GM18507 (cell line): Measurements from ENCODE around the gene FAM89A.
"Not testable (repeated sequence)": the region's sequence is repeated elsewhere in the genome, so short reads cannot be mapped to it uniquely, and the experiment has no call there.

Experiments used
- DNase-seq: peaks from one replicate; pipeline ENCODE4 v3.0.0; 2011; ENCODE audit warnings: low read depth; ENCODE audit not compliant: insufficient read length; ENCODE audit errors: extremely low spot score
- FAIRE-seq: peaks from 2 replicates; lab custom pipeline; 2011; peaks lifted over from hg19 to GRCh38; lab: Jason Lieb, UNC

The FAM89A gene

GRCh38 chr1:231058416-231059109 lies 18.5 kb upstream of the FAM89A start:
- DNase-seq (no peak), FAIRE-seq (peak; percentile 5)

- DNase-seq: no peak
- no peak for FAIRE-seq
Measured at GRCh38 chr1:231057410-231057809, 17.4 kb upstream of the FAM89A start.

- FAIRE-seq (no peak), DNase-seq (no peak)
Measured at GRCh38 chr1:231055271-231055670, 15.2 kb upstream of the FAM89A start.

- DNase-seq (no peak), FAIRE-seq (peak; percentile 73)
Measured at GRCh38 chr1:231053493-231054162, 13.6 kb upstream of the FAM89A start.

DNA sequence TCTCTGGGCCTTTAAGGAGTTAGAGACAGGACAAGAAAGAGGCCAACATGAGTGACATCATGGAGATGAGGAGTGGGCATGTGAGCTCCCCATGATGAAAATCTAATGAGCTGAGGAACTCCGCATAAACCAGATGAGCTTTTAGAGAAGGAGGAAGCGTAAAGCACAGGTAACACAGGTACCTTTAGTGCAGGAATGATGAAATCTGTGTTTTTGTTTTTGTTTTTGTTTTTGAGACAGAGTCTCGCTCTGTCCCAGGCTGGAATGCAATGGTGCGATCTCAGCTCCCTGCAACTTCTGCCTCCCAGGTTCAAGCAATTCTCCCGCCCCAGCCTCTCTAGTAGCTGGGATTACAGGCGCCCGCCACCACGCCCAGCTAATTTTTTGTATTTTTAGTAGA lies 12.7 kb upstream of the FAM89A start:
- DNase-seq (no peak), FAIRE-seq (no peak)

GRCh38 chr1:231050932-231051331 lies 10.9 kb upstream of the FAM89A start:
- not testable (repeated sequence) for DNase-seq, FAIRE-seq

DNA sequence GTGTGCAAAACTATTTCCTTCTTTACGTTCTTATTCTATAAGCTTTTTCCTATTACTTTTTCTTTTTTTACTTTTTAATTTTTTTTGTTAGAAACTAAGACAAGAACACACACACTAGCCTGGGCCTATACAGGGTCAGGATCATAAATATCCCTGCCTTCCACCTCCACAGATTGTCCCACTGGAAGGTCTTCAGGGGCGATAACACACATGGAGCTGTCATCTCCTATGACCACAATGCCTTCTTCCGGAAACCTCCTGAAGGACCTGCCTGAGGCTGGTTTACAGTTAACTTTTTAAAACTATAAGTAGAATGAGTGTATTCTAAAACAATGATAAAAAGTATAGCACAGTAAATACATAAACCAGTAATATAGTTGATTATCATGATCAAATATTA lies 10.3 kb upstream of the FAM89A start:
- FAIRE-seq (no peak), DNase-seq (no peak)

DNA sequence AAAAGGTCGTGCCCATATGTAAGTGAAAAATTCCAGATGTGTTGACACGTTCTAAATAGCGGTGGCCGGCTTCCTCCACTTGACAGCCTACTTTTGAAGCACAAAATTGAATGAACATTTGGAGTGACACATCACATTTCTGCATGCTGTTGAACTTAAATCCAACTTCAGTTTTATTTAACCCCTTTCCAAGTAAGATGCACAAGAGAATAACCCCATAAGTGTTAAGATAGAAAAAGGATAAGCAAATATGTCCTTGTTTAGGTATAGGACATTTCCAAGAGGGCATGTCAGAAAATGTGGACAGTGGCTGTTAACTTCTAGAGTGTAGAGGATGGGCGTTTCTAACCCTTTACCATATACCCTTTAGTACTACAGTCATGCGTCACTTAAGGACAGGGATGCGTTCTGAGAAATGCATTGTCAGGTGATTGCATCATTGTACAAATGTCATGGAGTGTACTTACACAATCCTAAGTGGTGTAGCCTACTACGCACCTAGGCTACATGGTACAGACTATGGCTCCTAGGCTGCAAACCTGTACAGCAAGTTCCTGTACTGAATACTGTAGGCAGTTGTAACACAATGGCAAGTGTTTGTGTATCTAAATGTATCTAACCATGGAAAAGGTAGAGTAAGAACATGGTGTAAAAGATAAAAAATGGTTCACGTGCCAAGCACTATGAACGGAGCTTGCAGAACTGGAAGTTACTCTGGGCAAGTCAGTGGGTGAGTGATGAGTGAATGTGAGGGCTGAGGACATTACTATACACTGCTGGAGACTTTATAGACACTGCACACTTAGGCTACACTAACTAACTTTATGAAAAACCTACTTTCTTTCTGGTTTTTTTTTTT lies 9.3 kb upstream of the FAM89A start:
- DNase-seq: no peak
- FAIRE-seq: no peak

- not testable (repeated sequence) for FAIRE-seq, DNase-seq
Measured at GRCh38 chr1:231048419-231048818, 8.4 kb upstream of the FAM89A start.

- not testable (repeated sequence) for DNase-seq, FAIRE-seq
Measured at GRCh38 chr1:231047529-231047928, 7.5 kb upstream of the FAM89A start.

DNA sequence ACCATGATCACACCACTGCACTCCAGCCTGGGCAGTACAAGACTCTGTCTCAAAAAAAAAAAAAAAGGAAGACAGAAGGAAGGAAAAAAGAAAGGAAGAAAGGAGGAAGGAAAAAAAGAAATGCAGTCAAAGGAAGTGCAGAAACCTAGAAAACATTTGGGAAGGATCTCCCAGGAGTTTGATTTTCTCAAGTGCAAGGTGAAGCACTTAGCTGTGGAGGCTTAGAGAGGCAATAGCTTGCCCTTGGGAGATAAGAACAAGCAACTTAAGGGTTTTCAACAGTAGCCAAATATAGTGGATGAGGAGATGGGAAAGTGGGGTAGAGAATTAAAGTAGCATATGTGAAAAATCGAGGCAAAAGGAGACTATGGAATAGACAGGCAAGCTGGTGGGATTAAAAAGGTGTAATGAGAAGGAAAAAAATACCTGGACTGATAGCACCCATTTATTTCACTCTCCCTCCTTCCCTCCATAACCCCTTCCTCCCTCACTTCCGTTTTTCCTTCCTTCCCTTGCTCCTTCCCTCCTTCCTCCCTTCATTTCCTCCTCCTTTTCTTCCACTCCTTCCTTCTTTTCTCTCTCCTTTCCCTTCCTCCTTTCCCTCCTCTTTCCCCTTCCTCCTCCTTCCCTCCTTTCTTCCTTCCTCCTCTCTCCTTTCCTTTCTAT lies 6.8 kb upstream of the FAM89A start:
- FAIRE-seq (no peak), DNase-seq (no peak)

DNA sequence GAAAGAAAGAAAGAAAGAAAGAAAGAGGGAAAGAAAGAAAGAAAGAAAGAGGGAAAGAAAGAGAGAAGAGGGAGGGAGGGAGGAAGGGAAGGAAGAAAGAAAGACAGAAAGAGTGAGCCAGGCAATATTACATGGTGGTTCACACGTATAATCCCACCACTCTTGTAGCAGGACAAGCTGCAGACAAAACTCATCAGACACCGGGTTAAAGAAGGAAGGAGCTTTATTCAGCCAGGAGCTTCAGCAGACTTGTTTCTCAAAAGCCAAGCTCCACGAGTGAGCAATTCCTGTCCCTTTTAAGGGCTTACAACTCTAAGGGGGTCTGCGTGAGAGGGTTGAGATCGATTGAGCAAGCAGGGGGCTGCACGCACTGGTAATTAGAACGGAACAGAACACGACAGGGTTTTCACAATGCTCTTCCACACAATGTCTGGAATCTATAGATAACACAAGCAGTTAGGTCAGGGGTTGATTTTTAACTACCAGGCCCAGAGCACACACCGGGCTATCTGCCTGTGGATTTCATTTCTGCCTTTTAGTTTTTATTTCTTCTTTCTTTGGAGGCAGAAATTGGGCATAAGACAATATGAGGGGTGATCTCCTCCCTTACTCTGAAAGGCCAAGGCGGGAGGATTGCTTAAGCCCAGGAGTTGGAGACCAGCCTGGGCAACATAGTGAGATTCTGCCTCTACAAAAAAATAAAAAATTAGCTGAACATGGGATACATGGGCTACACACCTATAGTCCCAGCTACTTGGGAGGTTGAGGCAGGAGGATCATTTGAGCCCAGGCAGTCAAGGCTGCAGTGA lies 6.1 kb upstream of the FAM89A start:
- FAIRE-seq, DNase-seq: not testable (repeated sequence)

DNA sequence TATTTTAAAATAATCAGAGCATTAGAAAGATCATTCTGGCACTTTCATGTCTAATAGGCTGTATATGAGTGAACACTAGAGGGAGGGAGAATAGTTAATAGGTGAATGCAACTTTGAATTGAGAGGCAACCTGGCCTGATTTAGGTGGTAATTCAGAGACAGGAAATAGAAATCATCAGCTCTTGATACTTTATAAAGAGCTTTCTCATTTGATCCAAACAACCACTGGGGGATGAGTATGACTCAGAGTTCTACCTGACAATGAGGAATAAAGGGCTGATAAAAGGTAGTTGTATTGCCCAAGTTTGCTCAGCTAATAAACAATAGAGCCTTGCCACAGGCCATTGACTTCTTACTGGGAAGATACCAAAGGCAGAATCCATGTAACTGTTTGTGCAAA lies 5.2 kb upstream of the FAM89A start:
- FAIRE-seq (no peak), DNase-seq (no peak)

DNA sequence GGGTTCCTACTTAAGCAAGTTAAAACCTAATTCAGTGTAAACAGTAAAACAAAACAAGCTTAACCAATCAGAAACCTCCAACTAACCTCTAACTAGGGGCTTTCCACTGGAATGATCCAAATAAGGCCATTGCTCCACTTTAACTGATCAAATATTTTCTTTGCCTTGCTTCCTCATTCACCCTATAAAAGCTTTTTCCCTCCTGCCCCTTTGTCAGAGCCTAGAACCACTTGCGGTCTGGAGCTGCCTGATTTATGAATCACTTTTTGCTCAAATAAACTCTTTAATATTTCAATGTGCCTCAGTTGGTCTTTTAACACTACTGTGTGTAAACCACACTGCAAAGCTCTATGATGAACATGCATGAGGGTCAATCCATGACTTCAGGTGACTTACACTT lies 4.5 kb upstream of the FAM89A start:
- FAIRE-seq: no peak
- DNase-seq: no peak

DNA sequence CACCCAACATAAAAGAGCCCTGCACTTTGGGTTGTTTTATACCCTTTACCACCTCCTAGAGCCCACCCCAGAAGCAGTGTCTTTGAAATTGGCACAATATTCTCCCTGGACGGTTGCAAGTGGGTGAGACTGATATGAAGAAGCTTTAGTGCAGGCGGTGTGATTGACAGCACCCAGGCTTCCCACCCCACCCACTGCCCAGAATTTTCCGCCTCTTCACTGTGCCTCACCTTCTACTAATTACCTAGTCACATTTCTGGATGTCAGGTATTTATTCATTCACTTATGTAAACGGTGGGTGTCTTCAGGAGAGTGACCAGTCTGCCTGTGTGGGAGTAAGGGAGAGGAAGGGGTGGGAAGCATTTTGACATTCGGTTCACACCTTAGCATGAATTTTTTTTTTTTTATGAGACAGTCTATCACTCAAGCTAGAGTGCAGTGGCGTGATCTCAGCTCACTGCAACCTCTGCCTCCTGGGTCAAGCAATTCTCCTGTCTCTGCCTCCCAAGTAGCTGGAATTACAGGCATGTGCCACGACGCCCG lies 1.7 kb upstream of the FAM89A start:
- no peak for FAIRE-seq

DNA sequence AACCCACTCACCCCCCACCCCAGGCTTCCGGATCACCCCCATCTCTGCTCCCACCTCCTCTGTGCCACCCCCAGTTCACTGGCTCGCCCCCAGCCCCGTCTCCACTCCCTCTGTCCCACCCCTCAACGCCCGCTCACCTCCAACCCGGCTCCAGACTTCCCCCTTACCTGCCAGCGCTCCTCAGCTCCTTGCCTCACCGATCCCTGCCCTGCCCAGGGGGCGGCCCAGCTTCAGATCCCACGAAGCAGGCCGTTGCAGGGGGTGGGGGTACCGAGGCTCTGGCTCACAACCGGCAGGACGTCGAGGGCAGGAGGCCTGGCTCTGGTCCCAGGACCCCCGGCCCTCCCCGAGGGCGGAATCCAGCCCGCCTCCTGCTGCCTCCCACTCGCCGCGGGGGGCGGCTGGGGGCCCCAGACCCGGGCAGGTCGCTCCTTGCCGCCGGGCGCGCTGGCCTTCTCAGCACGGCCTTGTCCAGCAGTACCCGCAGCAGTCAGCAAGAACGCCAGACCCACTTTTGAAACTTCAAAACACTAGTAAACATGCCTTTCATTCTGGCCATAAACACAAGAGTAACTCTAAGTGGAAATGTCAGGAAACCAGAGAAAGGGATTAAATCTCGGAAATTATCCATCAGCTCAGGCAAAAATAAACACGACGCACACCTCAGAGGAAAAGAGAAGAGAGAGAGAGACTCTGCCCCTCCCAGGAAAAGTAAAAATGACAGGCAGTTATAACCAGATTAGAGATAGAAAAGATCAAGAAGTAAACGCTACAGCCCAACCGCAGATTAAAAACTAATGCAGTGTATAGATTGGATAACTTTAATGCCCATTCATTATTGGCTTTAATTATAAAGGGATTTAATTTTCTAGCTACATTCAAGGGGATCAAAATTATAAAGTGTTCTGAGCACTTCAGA lies 1.0 kb upstream of the FAM89A start:
- no peak for FAIRE-seq
- DNase-seq: no peak

More for the DNA sequence above, 1.7 kb upstream of the FAM89A start:
- DNase-seq: no peak

DNA sequence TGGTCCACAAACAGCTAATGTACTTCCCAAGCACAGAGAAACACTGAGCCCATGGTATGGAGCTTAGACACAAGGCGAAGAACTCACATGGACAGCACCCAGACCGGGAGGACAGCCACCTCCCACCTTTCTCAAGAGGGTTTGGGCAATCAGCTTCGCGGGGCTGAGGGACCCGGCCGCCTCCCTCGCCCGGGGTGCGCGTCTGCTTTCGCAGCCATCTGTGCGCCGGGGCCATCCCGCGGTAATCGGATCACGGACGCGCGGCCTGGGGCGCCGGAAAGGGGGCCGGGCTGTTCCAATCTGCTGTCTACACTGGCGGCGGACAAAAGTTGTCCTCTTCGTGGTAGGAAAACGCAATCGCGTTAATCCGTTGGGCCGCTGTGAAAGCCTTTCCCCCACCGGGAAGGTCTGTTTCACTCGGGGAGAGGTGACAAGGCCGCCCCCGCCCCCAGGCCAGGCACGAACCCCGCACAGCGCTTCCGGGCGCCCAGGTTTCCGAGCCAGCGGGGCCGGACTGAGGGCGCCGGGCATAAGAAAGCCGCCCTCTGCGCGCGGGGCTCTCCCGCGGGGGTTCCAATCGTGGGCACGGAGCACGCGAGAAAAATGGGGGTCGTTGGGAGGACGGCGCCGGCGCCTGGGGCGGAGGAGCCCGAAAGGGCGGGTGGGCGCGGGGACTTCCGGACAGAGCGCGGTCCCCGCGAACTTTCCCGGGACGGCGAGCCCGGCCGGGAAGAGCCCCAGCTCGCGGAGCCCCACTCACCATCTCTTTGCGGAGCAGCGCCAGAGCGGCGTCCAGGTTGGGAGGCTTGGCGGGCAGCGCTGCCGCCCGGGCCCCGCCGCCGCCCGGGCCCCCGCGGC lies 664 bp downstream of the FAM89A start:
- FAIRE-seq: no peak
- no peak for DNase-seq
